K562 (cell line): Measurements from ENCODE around the gene NGRN. TPM values are rescaled to one million over a fixed set of nuclear protein-coding genes. Genes with fewer than 3 reads are reported as not detected.
A peak's percentile ranks its signal among the peaks of the same experiment; 100 is the strongest.

Experiments
- ATAC-seq: fragments of 200-7000 bp; cut with Tn5 transposase; 3 replicates; pipeline ENCODE4 v1.9.1; 2020; ENCODE audit warnings: moderate library complexity
- BruUV-seq: library from RNA; stranded (reverse); fragments of 400-500 nt; replicated peaks from 2 replicates; lab custom pipeline; 2021; lab: Mats Ljungman, UMichigan
- CTCF ChIA-PET: fragments of 300-600 bp; formaldehyde crosslinking; extraction: SDS; loops from one replicate; lab custom pipeline; 2021; ENCODE audit warnings: low intra/inter-chr PET ratio; lab: Yijun Ruan, JAX
- POLR2A ChIA-PET: fragments of 300-600, 350-650 bp; sonication (Branson Sonifier 250); formaldehyde crosslinking; extraction: SDS; loops from one replicate; lab custom pipeline; 2021; ENCODE audit warnings: antibody characterized with exemption, inconsistent platforms; lab: Yijun Ruan, JAX
- DNase-seq, 4 experiments: peaks; one replicate each; pipeline versions ENCODE4 v3.0.0 to v3.0.0-alpha.2; 2011 to 2018; ENCODE audit warnings: low spot score in 3 of 4, mixed read lengths in 3 of 4; ENCODE audit errors: extremely low read depth in 1 of 4
- FAIRE-seq: peaks from 2 replicates; lab custom pipeline; 2011; peaks lifted over from hg19 to GRCh38; lab: Jason Lieb, UNC
- H2AFZ ChIP-seq: 2 replicates; pipeline ENCODE4 v1.6.0; 2011; ENCODE audit warnings: low read depth, low read length, control low read depth, inconsistent platforms
- H3K27ac ChIP-seq: fragments of 200-600 bp; 3 replicates; pipeline ENCODE4 v1.8.0; 2011; ENCODE audit warnings: low read depth, mild to moderate bottlenecking, control low read depth, inconsistent platforms, low read length, moderate library complexity, mixed read lengths; ENCODE audit errors: extremely low read depth
- H3K27me3 ChIP-seq, 2 experiments: fragments of 300-600 bp in 1 of 2; 2 replicates in 1 of 2; 3 replicates in 1 of 2; pipeline versions ENCODE4 v1.6.0 to v1.8.0; 2011; ENCODE audit warnings: inconsistent platforms in 2 of 2, low read length in 2 of 2, mild to moderate bottlenecking in 1 of 2, mixed read lengths in 1 of 2, moderate library complexity in 1 of 2; ENCODE audit not compliant: control insufficient read depth in 2 of 2, insufficient read depth in 2 of 2
- H3K36me3 ChIP-seq: fragments of 300-600 bp; 3 replicates; pipeline ENCODE4 v1.8.0; 2011; ENCODE audit warnings: mild to moderate bottlenecking, low read length, inconsistent platforms; ENCODE audit not compliant: control insufficient read depth, insufficient read depth
- H3K4me1 ChIP-seq, 2 experiments: fragments of 200-600 bp in 1 of 2; replicated peaks in 1 of 2; 2 replicates in 1 of 2; 3 replicates in 1 of 2; pipeline versions ENCODE4 v1.5.1 to v1.8.0; 2011; ENCODE audit warnings: inconsistent platforms in 2 of 2, low read length in 2 of 2, mild to moderate bottlenecking in 1 of 2, mixed read lengths in 1 of 2, moderate library complexity in 1 of 2; ENCODE audit not compliant: control insufficient read depth in 2 of 2, insufficient read depth in 2 of 2
- H3K4me2 ChIP-seq: 2 replicates; pipeline ENCODE4 v1.6.1; 2011; ENCODE audit warnings: low read length, control low read depth, inconsistent platforms, mixed read lengths; ENCODE audit not compliant: insufficient read depth
- H3K4me3 ChIP-seq: fragments of 200-600 bp; sonication (generic), shearing (Covaris generic); 2 replicates; pipeline ENCODE4 v1.5.1; 2016; ENCODE audit warnings: control low read depth, inconsistent platforms
- H3K79me2 ChIP-seq: fragments of 200-600 bp; 3 replicates; pipeline ENCODE4 v1.8.0; 2011; ENCODE audit warnings: low read length, inconsistent platforms; ENCODE audit not compliant: control insufficient read depth, insufficient read depth
- H3K9ac ChIP-seq, 2 experiments: 2 replicates each; pipeline versions ENCODE4 v1.6.0 to v1.6.1; 2011; ENCODE audit warnings: low read depth in 2 of 2, low read length in 2 of 2, control low read depth in 1 of 2, inconsistent platforms in 1 of 2, mild to moderate bottlenecking in 1 of 2, mixed read lengths in 1 of 2; ENCODE audit not compliant: insufficient read depth in 1 of 2
- H3K9me1 ChIP-seq: one replicate; pipeline ENCODE4 v1.6.0; 2011; ENCODE audit warnings: inconsistent platforms, mild to moderate bottlenecking, low read length, moderate library complexity; ENCODE audit not compliant: control insufficient read depth, insufficient read depth
- H3K9me3 ChIP-seq: replicated peaks from 2 replicates; pipeline ENCODE4 v1.5.1; 2011; ENCODE audit warnings: low read depth, low read length, inconsistent platforms; ENCODE audit not compliant: control insufficient read depth, insufficient read depth
- H4K20me1 ChIP-seq: replicated peaks from 2 replicates; pipeline ENCODE4 v1.6.1; 2011; ENCODE audit warnings: low read length, inconsistent platforms, mixed read lengths; ENCODE audit not compliant: control insufficient read depth, insufficient read depth
- DNMT1 ChIP-seq: fragments of 450-650 bp; IDR thresholded peaks from 2 replicates; pipeline ENCODE4 v1.6.1; 2016; ENCODE audit warnings: antibody characterized with exemption, mild to moderate bottlenecking
- JUND ChIP-seq, 2 experiments: IDR thresholded peaks; 2 replicates in 1 of 2; 3 replicates in 1 of 2; pipeline ENCODE4 v1.6.1; 2011; ENCODE audit warnings: borderline replicate concordance in 2 of 2, low read depth in 2 of 2, low read length in 2 of 2, improper control_type of control experiment in 1 of 2, missing biosample characterization in 1 of 2, missing genetic modification characterization in 1 of 2, missing genetic modification reagents in 1 of 2
- KLF6 ChIP-seq: fragments of 250-450 bp; sonication (Bioruptor Pico); IDR thresholded peaks from 2 replicates; pipeline ENCODE4 v1.4.0; 2020; ENCODE audit warnings: mild to moderate bottlenecking, moderate library complexity, borderline replicate concordance
- MAFF ChIP-seq: IDR thresholded peaks from 2 replicates; pipeline ENCODE4 v1.6.1; 2012; ENCODE audit warnings: low read length, improper control_type of control experiment
- NCOR1 ChIP-seq: fragments of 450-650 bp; IDR thresholded peaks from 2 replicates; pipeline ENCODE4 v1.6.1; 2016; ENCODE audit warnings: mild to moderate bottlenecking, moderate library complexity
- NRF1 ChIP-seq, 2 experiments: fragments of 450-650 bp; IDR thresholded peaks in 1 of 2; conservative IDR thresholded peaks in 1 of 2; 2 replicates each; pipeline ENCODE4 v1.6.1; 2014; ENCODE audit warnings: mild to moderate bottlenecking in 2 of 2
- NUFIP1 ChIP-seq: fragments of 450-650 bp; IDR thresholded peaks from 2 replicates; pipeline ENCODE4 v1.6.1; 2018; ENCODE audit not compliant: partially characterized antibody
- PCBP1 ChIP-seq: fragments of 200-400 bp; formaldehyde crosslinking; IDR thresholded peaks from 2 replicates; pipeline ENCODE4 v1.6.1; 2018; ENCODE audit warnings: mild to moderate bottlenecking, low read depth, low read length; ENCODE audit not compliant: poor library complexity, severe bottlenecking
- PRPF4 ChIP-seq: fragments of 200-400 bp; formaldehyde crosslinking; IDR thresholded peaks from one replicate; pipeline ENCODE4 v1.6.1; 2017; ENCODE audit warnings: low read length, low read depth, mild to moderate bottlenecking; ENCODE audit not compliant: insufficient read depth, poor library complexity, severe bottlenecking
- XRCC3 ChIP-seq: fragments of 450-650 bp; IDR thresholded peaks from 2 replicates; pipeline ENCODE4 v1.6.1; 2017; ENCODE audit warnings: mild to moderate bottlenecking, moderate library complexity
- ZBED1 ChIP-seq: IDR thresholded peaks from 2 replicates; pipeline ENCODE4 v1.6.1; 2014
- ZBTB9 ChIP-seq: fragments of 450-650 bp; formaldehyde crosslinking; IDR thresholded peaks from 2 replicates; pipeline ENCODE4 v1.4.0; 2020; ENCODE audit warnings: mild to moderate bottlenecking, moderate library complexity
- ZNF449 ChIP-seq: fragments of 250-450 bp; sonication (Bioruptor Pico); IDR thresholded peaks from 2 replicates; pipeline ENCODE4 v1.8.0; 2022; ENCODE audit warnings: moderate library complexity, mild to moderate bottlenecking, inconsistent platforms
- WGBS: fragments of 100-300 bp; shearing (Covaris generic); methylation state at CpG from one replicate; pipeline ENCODE4 v1.1.6; 2016; ENCODE audit warnings: low coverage, mixed read lengths; ENCODE audit not compliant: insufficient coverage; ENCODE audit errors: missing lambda C conversion rate; 5-methylcytosine and 5-hydroxymethylcytosine counted together
- in situ Hi-C: fragments of 300-500 bp; cut with MboI; formaldehyde crosslinking; loops from 4 replicates; pipeline ENCODE4 v1.15.0; 2018; ENCODE audit warnings: inconsistent platforms, mixed read lengths
- intact Hi-C: fragments of 100-400 bp; cut with micrococcal nuclease; formaldehyde crosslinking; loops from 2 replicates; pipeline ENCODE4 v1.14.2; 2022
- polyA plus RNA-seq, 8 experiments: library from polyadenylated mRNA; depleted of rRNA in 4 of 8; stranded (reverse) in 5 of 8; unstranded in 3 of 8; fragments of >200 nt; fragmentation: Nextera tagmentation in 2 of 8; fragmentation: Illumina TruSeq in 1 of 8; extraction: Ambion mirVana in 2 of 8; extraction: Trizol in 1 of 8; gene quantifications; 2 replicates each; pipeline versions ENCODE4 v1.2.1 to v1.2.3, GENCODE V29; 2011 to 2014; ENCODE audit warnings: inconsistent platforms in 1 of 8, missing spikeins in 1 of 8
- total RNA-seq, 7 experiments: library from RNA; depleted of rRNA in 6 of 7; stranded (reverse); fragments of >200 nt in 6 of 7; fragmentation: Illumina TruSeq in 2 of 7; extraction: Trizol in 2 of 7; gene quantifications; 2 replicates each; pipeline versions ENCODE4 v1.2.1 to v1.2.3, GENCODE V29; 2011 to 2021; ENCODE audit warnings: low replicate concordance in 1 of 7
- TF ChIP-seq, protein P1 (sequence below): fragments of 450-650 bp; IDR thresholded peaks from 2 replicates; pipeline ENCODE4 v1.6.1; 2017; ENCODE audit warnings: antibody characterized with exemption, mild to moderate bottlenecking

NGRN gene
- total and polyA plus RNA-seq, 9 of the 15 experiments (the other 6 are each of a cell fraction or from before 2014, with no cell fraction given), result 14.0 to 73.4 (median 60.0) TPM

- Histone ChIP-seq H3K4me2 (peak within 1 kb of the TSS; percentile 80), H3K9me3 (no peaks in the 10 kb centered on the region), H3K9me1 (no peaks in the 10 kb centered on the region), H3K27ac (peak within 1 kb of the TSS; percentile 8; the same call in 2 of the 3 replicates), H4K20me1 (no peaks in the 10 kb centered on the region), H2AFZ (peak within 1 kb of the TSS; percentile 82), H3K9ac (peak within 1 kb of the TSS; percentile 52 to 91; a peak in 3 of 4 replicates), H3K79me2 (no peaks in the 10 kb centered on the region), H3K36me3 (no peaks in the 10 kb centered on the region), H3K4me3 (peak within 1 kb of the TSS; percentile 51), H3K27me3 (no peaks in the 10 kb centered on the region), H3K4me1 (peaks cover 10 to 18% of the 10 kb centered on the region in 2 experiments; a peak in 4 of 5 replicates)
- in situ Hi-C loops (no loop called here), intact Hi-C loops (no loop called here)
- WGBS, result 2% methylated on average over 35 of the region's 44 CpGs
- ATAC-seq, result peak; percentile 98
- BruUV-seq, result no TSS peak
- ChIA-PET CTCF (no interaction called here), POLR2A (interaction anchor here (0.7 to 2.8 kb wide), 12 partner anchors 8 to 149 kb away, joined by 3 to 16 read pairs (median 4); partner anchors contain the start of genes CIB1, GDPGP1 and NGRN)
- peak; percentile 82 for FAIRE-seq
- peak; percentile 94 to 97 (median 96) for DNase-seq
- TF ChIP-seq NRF1 (conservative IDR thresholded peaks at IDR 0.05 in 1 of 2, IDR thresholded peaks at IDR 0.05 in 1 of 2), result peak; percentile 31 to 61; a peak in 3 of 4 replicates
- no peak for TF ChIP-seq ZBED1
- no peak for TF ChIP-seq XRCC3
- no peak for TF ChIP-seq NUFIP1
- TF ChIP-seq ZNF449 (CRISPR knock-in tag), result 0 out of 2 replicates have a peak, but pooled peaks have one; percentile 34
- TF ChIP-seq DNMT1, result no peak
- TF ChIP-seq NCOR1, result no peak
- peak; percentile 53 for TF ChIP-seq PCBP1
- no peak for TF ChIP-seq PRPF4
- TF ChIP-seq MAFF, result no peak
- TF ChIP-seq JUND (IDR thresholded peaks at IDR 0.05; ENCODE audit: borderline replicate concordance, low read depth, low read length), result peak; percentile 21; the same call in 1 of the 2 replicates
- TF ChIP-seq JUND (tag; IDR thresholded peaks at IDR 0.05; ENCODE audit: borderline replicate concordance, low read depth, low read length), result no peak; the same call in 2 of the 3 replicates
- peak; percentile 85 for TF ChIP-seq ZBTB9 (CRISPR knock-in tag)
- TF ChIP-seq KLF6, result peak; percentile 26; the same call in 1 of the 2 replicates
- TF ChIP-seq, protein P1, sequence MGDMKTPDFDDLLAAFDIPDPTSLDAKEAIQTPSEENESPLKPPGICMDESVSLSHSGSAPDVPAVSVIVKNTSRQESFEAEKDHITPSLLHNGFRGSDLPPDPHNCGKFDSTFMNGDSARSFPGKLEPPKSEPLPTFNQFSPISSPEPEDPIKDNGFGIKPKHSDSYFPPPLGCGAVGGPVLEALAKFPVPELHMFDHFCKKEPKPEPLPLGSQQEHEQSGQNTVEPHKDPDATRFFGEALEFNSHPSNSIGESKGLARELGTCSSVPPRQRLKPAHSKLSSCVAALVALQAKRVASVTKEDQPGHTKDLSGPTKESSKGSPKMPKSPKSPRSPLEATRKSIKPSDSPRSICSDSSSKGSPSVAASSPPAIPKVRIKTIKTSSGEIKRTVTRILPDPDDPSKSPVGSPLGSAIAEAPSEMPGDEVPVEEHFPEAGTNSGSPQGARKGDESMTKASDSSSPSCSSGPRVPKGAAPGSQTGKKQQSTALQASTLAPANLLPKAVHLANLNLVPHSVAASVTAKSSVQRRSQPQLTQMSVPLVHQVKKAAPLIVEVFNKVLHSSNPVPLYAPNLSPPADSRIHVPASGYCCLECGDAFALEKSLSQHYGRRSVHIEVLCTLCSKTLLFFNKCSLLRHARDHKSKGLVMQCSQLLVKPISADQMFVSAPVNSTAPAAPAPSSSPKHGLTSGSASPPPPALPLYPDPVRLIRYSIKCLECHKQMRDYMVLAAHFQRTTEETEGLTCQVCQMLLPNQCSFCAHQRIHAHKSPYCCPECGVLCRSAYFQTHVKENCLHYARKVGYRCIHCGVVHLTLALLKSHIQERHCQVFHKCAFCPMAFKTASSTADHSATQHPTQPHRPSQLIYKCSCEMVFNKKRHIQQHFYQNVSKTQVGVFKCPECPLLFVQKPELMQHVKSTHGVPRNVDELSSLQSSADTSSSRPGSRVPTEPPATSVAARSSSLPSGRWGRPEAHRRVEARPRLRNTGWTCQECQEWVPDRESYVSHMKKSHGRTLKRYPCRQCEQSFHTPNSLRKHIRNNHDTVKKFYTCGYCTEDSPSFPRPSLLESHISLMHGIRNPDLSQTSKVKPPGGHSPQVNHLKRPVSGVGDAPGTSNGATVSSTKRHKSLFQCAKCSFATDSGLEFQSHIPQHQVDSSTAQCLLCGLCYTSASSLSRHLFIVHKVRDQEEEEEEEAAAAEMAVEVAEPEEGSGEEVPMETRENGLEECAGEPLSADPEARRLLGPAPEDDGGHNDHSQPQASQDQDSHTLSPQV, result no peak
Observed at GRCh38 chr15:90249203-90249863, 16.1 kb upstream of the NGRN start, which contains the start of gene TTLL13. TTLL13 (plus strand) TSS chr15:90249556; CDS start chr15:90250631, 1,075 bp downstream.
